ENCODE measurements around the gene GRXCR2.
"Not testable (repeated sequence)": the region's sequence is repeated elsewhere in the genome, so short reads cannot be mapped to it uniquely, and the experiment has no call there.

The GRXCR2 gene

GRCh38 chr5:145874765-145875164, 2.0 kb upstream of the GRXCR2 start:
- H3K9ac ChIP-seq (ENCODE audit: low read length) = no peak overlapping the region
- H3K4me3 ChIP-seq (ENCODE audit: low read length) = no peak overlapping the region
- H3K36me3 ChIP-seq (ENCODE audit: control insufficient read depth, low read depth, low read length) = no peaks in the 10 kb centered on the region
- H3K9me3 ChIP-seq (ENCODE audit: control insufficient read depth, low read depth, low read length) = no peaks in the 10 kb centered on the region
- no peak overlapping the region for H3K27ac ChIP-seq (ENCODE audit: low read length)
- no peaks in the 10 kb centered on the region for H3K4me1 ChIP-seq (ENCODE audit: control insufficient read depth, low read depth, low read length)
- no peaks in the 10 kb centered on the region for H3K27me3 ChIP-seq (ENCODE audit: control insufficient read depth, insufficient read depth, low read length)

- Histone ChIP-seq H3K27me3 (ENCODE audit: control insufficient read depth, insufficient read depth, low read length) (peaks cover 5% of the 10 kb centered on the region), H3K9me3 (ENCODE audit: control insufficient read depth, low read depth, low read length) (no peaks in the 10 kb centered on the region), H3K27ac (ENCODE audit: low read length) (no peak overlapping the region), H3K9ac (ENCODE audit: low read length) (no peak overlapping the region), H3K4me1 (ENCODE audit: control insufficient read depth, low read depth, low read length) (no peaks in the 10 kb centered on the region), H3K36me3 (ENCODE audit: control insufficient read depth, low read depth, low read length) (no peaks in the 10 kb centered on the region), H3K4me3 (ENCODE audit: low read length) (no peak overlapping the region)
These were observed 328 bp downstream of the GRXCR2 start for GRCh38 chr5:145872486-145872885.

- Histone ChIP-seq H3K36me3 (ENCODE audit: control insufficient read depth, low read depth, low read length) (no peaks in the 10 kb centered on the region), H3K9me3 (ENCODE audit: control insufficient read depth, low read depth, low read length) (no peaks in the 10 kb centered on the region), H3K4me1 (ENCODE audit: control insufficient read depth, low read depth, low read length) (no peaks in the 10 kb centered on the region), H3K27ac (ENCODE audit: low read length) (no peak overlapping the region), H3K9ac (ENCODE audit: low read length) (no peak overlapping the region), H3K4me3 (ENCODE audit: low read length) (no peak overlapping the region), H3K27me3 (ENCODE audit: control insufficient read depth, insufficient read depth, low read length) (peaks cover 5% of the 10 kb centered on the region)
These were observed 3.1 kb downstream of the GRXCR2 start for GRCh38 chr5:145869753-145870152.

GRCh38 chr5:145867806-145868205, 5.0 kb downstream of the GRXCR2 start:
- Histone ChIP-seq H3K36me3 (ENCODE audit: control insufficient read depth, low read depth, low read length) (no peaks in the 10 kb centered on the region), H3K4me1 (ENCODE audit: control insufficient read depth, low read depth, low read length) (no peaks in the 10 kb centered on the region), H3K9me3 (ENCODE audit: control insufficient read depth, low read depth, low read length) (no peaks in the 10 kb centered on the region), H3K27ac (ENCODE audit: low read length) (no peak overlapping the region), H3K4me3 (ENCODE audit: low read length) (no peak overlapping the region), H3K27me3 (ENCODE audit: control insufficient read depth, insufficient read depth, low read length) (peaks cover 5% of the 10 kb centered on the region), H3K9ac (ENCODE audit: low read length) (no peak overlapping the region)

GRCh38 chr5:145864432-145864831, 8.4 kb downstream of the GRXCR2 start:
- H3K27ac ChIP-seq (ENCODE audit: low read length); H3K4me1 ChIP-seq (ENCODE audit: control insufficient read depth, low read depth, low read length); H3K36me3 ChIP-seq (ENCODE audit: control insufficient read depth, low read depth, low read length); H3K27me3 ChIP-seq (ENCODE audit: control insufficient read depth, insufficient read depth, low read length); H3K9me3 ChIP-seq (ENCODE audit: control insufficient read depth, low read depth, low read length); H3K4me3 ChIP-seq (ENCODE audit: low read length); H3K9ac ChIP-seq (ENCODE audit: low read length): not testable (repeated sequence)

- H3K27ac ChIP-seq (ENCODE audit: low read length) = no peak overlapping the region
- no peaks in the 10 kb centered on the region for H3K27me3 ChIP-seq (ENCODE audit: control insufficient read depth, insufficient read depth, low read length)
- H3K4me3 ChIP-seq (ENCODE audit: low read length) = no peak overlapping the region
- no peak overlapping the region for H3K9ac ChIP-seq (ENCODE audit: low read length)
- H3K4me1 ChIP-seq (ENCODE audit: control insufficient read depth, low read depth, low read length) = no peaks in the 10 kb centered on the region
- no peaks in the 10 kb centered on the region for H3K36me3 ChIP-seq (ENCODE audit: control insufficient read depth, low read depth, low read length)
- H3K9me3 ChIP-seq (ENCODE audit: control insufficient read depth, low read depth, low read length) = no peaks in the 10 kb centered on the region
These were observed 9.8 kb downstream of the GRXCR2 start for GRCh38 chr5:145863003-145863402.

GRCh38 chr5:145859897-145860296, 12.9 kb downstream of the GRXCR2 start:
- peaks cover 12% of the 10 kb centered on the region for H3K4me1 ChIP-seq (ENCODE audit: control insufficient read depth, low read depth, low read length)
- no peak overlapping the region for H3K27ac ChIP-seq (ENCODE audit: low read length)
- no peak overlapping the region for H3K9ac ChIP-seq (ENCODE audit: low read length)
- H3K27me3 ChIP-seq (ENCODE audit: control insufficient read depth, insufficient read depth, low read length) = no peaks in the 10 kb centered on the region
- H3K36me3 ChIP-seq (ENCODE audit: control insufficient read depth, low read depth, low read length) = no peaks in the 10 kb centered on the region
- H3K4me3 ChIP-seq (ENCODE audit: low read length) = no peak overlapping the region
- H3K9me3 ChIP-seq (ENCODE audit: control insufficient read depth, low read depth, low read length) = no peaks in the 10 kb centered on the region

- Histone ChIP-seq H3K4me3 (ENCODE audit: low read length) (no peak overlapping the region), H3K4me1 (ENCODE audit: control insufficient read depth, low read depth, low read length) (peaks cover 12% of the 10 kb centered on the region), H3K27me3 (ENCODE audit: control insufficient read depth, insufficient read depth, low read length) (no peaks in the 10 kb centered on the region), H3K9me3 (ENCODE audit: control insufficient read depth, low read depth, low read length) (no peaks in the 10 kb centered on the region), H3K36me3 (ENCODE audit: control insufficient read depth, low read depth, low read length) (no peaks in the 10 kb centered on the region), H3K9ac (ENCODE audit: low read length) (no peak overlapping the region), H3K27ac (ENCODE audit: low read length) (no peak overlapping the region)
These were observed 13.4 kb downstream of the GRXCR2 start for GRCh38 chr5:145859453-145859852.

- H3K27ac ChIP-seq (ENCODE audit: low read length) = no peak overlapping the region
- H3K4me1 ChIP-seq (ENCODE audit: control insufficient read depth, low read depth, low read length) = peaks cover 12% of the 10 kb centered on the region
- H3K4me3 ChIP-seq (ENCODE audit: low read length) = no peak overlapping the region
- H3K9ac ChIP-seq (ENCODE audit: low read length) = no peak overlapping the region
- no peaks in the 10 kb centered on the region for H3K36me3 ChIP-seq (ENCODE audit: control insufficient read depth, low read depth, low read length)
- H3K9me3 ChIP-seq (ENCODE audit: control insufficient read depth, low read depth, low read length) = no peaks in the 10 kb centered on the region
- H3K27me3 ChIP-seq (ENCODE audit: control insufficient read depth, insufficient read depth, low read length) = no peaks in the 10 kb centered on the region
These were observed 13.9 kb downstream of the GRXCR2 start for GRCh38 chr5:145858959-145859358.

GRCh38 chr5:145856285-145856818, 16.5 kb downstream of the GRXCR2 start:
- Histone ChIP-seq H3K9me3 (ENCODE audit: control insufficient read depth, low read depth, low read length) (no peaks in the 10 kb centered on the region), H3K27me3 (ENCODE audit: control insufficient read depth, insufficient read depth, low read length) (no peaks in the 10 kb centered on the region), H3K4me3 (ENCODE audit: low read length) (peak overlapping the region; percentile 55), H3K4me1 (ENCODE audit: control insufficient read depth, low read depth, low read length) (peaks cover 12% of the 10 kb centered on the region), H3K9ac (ENCODE audit: low read length) (peak overlapping the region; percentile 59), H3K36me3 (ENCODE audit: control insufficient read depth, low read depth, low read length) (no peaks in the 10 kb centered on the region), H3K27ac (ENCODE audit: low read length) (peak overlapping the region; percentile 25)

GRCh38 chr5:145855763-145856267, 17.0 kb downstream of the GRXCR2 start:
- H3K36me3 ChIP-seq (ENCODE audit: control insufficient read depth, low read depth, low read length) = no peaks in the 10 kb centered on the region
- H3K4me1 ChIP-seq (ENCODE audit: control insufficient read depth, low read depth, low read length) = peaks cover 12% of the 10 kb centered on the region
- H3K9me3 ChIP-seq (ENCODE audit: control insufficient read depth, low read depth, low read length) = no peaks in the 10 kb centered on the region
- H3K9ac ChIP-seq (ENCODE audit: low read length) = peak overlapping the region; percentile 59
- H3K27ac ChIP-seq (ENCODE audit: low read length) = peak overlapping the region; percentile 25
- no peaks in the 10 kb centered on the region for H3K27me3 ChIP-seq (ENCODE audit: control insufficient read depth, insufficient read depth, low read length)
- H3K4me3 ChIP-seq (ENCODE audit: low read length) = peak overlapping the region; percentile 55

GRCh38 chr5:145854651-145855258, 18.1 kb downstream of the GRXCR2 start:
- Histone ChIP-seq H3K36me3 (ENCODE audit: control insufficient read depth, low read depth, low read length) (no peaks in the 10 kb centered on the region), H3K4me1 (ENCODE audit: control insufficient read depth, low read depth, low read length) (peaks cover 12% of the 10 kb centered on the region), H3K9me3 (ENCODE audit: control insufficient read depth, low read depth, low read length) (no peaks in the 10 kb centered on the region), H3K9ac (ENCODE audit: low read length) (no peak overlapping the region), H3K4me3 (ENCODE audit: low read length) (no peak overlapping the region), H3K27me3 (ENCODE audit: control insufficient read depth, insufficient read depth, low read length) (no peaks in the 10 kb centered on the region), H3K27ac (ENCODE audit: low read length) (no peak overlapping the region)
